Measurements from ENCODE around the gene SLC13A4.
"Not testable (repeated sequence)": the region's sequence is repeated elsewhere in the genome, so short reads cannot be mapped to it uniquely, and the experiment has no call there.

Gene SLC13A4, protein sequence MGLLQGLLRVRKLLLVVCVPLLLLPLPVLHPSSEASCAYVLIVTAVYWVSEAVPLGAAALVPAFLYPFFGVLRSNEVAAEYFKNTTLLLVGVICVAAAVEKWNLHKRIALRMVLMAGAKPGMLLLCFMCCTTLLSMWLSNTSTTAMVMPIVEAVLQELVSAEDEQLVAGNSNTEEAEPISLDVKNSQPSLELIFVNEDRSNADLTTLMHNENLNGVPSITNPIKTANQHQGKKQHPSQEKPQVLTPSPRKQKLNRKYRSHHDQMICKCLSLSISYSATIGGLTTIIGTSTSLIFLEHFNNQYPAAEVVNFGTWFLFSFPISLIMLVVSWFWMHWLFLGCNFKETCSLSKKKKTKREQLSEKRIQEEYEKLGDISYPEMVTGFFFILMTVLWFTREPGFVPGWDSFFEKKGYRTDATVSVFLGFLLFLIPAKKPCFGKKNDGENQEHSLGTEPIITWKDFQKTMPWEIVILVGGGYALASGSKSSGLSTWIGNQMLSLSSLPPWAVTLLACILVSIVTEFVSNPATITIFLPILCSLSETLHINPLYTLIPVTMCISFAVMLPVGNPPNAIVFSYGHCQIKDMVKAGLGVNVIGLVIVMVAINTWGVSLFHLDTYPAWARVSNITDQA

GRCh38 chr7:135728136-135728669 lies at the start of gene SLC13A4:
Gene SLC13A4, minus strand, starts transcription at chr7:135728186. Its CDS starts 690 bp downstream, at chr7:135727496.
- DNase-seq, result no peak

DNA sequence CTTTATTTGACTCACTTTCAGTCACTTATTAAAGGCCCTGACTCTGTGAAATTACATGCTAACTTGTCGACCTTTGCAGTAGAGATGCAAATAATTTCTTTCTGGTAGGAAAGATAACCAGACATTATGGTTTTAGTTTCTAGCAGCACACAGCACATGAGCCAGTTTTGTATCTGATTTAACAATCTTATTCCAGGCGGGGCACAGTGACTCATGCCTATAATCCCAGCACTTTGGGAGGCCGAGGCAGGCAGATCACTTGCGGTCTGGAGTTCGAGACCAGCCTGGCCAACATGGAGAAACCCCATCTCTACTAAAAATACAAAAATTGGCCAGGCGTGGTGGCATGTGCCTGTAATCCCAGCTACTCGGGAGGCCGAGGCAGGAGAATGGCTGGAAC lies 47.9 kb upstream of the SLC13A4 start:
- DNase-seq, result not testable (repeated sequence)

DNA sequence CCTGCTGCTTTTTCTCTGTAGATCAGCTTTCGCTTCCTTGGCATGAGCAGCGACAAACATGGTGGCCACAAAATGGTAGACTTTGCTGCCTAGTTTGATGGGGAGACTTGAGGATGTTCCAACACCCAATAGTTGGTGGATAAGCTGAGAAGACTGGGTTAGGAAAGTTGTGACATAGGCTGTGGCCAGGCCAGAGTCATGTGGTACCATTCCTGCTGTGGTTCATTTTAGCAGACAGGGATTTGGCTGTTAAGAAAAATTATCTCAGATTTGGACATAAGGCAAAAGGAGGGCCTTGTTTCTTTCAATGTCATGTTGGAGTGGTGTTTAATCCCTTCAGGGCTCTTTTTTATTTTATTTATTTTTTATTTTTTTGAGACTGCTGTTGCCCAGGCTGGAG lies 47.2 kb upstream of the SLC13A4 start:
- DNase-seq, result no peak

GRCh38 chr7:135774284-135774683 lies 46.3 kb upstream of the SLC13A4 start:
- DNase-seq, result peak; percentile 67

DNA sequence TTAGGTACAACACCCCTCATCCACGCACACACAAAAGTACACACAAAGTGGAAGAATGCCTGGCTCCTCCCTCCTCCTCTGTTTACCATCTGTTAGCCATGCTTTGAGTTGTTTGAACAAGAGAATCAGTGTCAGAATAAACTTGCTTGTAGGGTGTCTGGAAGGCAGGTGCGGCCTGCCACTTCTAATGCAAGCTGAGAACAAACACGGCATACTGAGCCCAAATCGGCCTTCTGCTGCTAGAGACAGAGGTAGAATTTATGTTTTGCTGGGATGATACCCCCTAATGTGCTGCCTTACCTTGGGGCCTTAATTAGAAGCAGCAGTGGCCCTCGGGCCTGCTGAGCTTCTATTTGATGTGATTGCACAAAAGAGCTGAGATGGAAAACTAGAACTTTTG lies 45.5 kb upstream of the SLC13A4 start:
- DNase-seq, result peak; percentile 24

GRCh38 chr7:135772639-135773222 lies 44.7 kb upstream of the SLC13A4 start:
- no peak for DNase-seq

GRCh38 chr7:135771961-135772638 lies 44.1 kb upstream of the SLC13A4 start:
- DNase-seq, result no peak

- DNase-seq, result no peak
Measured at GRCh38 chr7:135771051-135771450, 43.1 kb upstream of the SLC13A4 start.

DNA sequence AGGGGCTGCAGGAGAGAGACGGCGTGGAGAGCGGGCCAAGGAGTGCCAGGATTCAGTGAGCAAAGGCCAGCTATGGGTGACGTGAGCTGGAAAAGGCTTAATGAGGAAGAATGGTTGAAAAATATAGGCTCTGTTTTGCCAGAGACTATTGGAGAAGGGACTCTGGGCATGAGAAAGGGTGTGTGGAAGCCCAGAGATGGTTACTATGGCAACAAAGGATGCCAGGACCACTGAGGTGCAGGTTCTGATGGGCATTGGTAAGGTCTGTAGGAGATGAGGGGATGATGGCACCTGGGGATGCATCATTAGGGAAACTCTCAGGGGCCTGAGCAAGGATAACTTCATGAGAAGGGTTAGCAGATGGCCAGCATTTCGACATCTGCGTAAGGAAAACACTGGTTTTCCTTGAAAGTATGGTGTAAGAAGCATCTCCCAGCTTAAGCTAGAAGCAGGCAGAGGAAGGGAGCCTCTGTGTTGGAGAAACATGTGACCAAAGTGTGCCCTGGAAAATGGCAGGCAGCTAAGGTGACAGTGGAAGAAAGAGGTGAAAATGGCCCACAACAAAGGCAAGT lies 42.2 kb upstream of the SLC13A4 start:
- no peak for DNase-seq

DNA sequence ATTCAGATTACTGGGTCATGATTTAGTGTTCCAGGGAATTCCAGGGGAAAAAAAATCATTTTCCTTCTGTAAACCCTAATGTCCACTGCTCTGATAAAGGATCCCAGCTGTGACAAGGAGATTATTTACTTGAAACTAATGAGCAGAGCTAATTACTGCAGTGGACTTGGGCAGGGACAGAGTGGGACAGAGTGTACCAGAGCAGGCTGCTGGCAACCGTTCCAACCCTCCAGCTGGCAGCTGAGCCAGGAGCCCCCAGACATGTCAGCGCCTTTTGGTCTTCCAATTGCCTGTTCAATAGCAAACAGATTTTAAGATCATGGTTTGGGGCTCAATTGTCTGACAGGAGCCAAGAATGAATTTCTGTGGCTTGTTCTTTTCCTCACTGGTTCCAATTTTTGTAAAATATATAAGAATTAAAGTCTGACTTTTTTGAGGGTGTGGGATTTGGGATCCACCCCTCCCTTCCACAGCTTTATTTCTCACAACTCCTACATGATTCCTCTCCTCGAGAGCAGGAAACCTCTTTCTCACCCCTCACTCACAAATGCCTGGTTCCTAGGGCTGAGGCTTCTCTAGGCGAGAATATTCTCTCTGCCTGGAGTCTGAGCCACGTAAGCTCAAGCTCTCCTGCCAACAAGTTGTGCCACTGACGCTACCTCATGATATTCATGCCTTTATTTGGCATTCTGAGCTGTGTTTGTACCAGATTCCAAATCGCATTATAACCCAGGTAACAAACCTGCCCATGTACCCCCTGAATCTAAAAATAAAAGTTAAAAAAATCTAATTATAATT lies 41.2 kb upstream of the SLC13A4 start:
- peak; percentile 22 for DNase-seq

DNA sequence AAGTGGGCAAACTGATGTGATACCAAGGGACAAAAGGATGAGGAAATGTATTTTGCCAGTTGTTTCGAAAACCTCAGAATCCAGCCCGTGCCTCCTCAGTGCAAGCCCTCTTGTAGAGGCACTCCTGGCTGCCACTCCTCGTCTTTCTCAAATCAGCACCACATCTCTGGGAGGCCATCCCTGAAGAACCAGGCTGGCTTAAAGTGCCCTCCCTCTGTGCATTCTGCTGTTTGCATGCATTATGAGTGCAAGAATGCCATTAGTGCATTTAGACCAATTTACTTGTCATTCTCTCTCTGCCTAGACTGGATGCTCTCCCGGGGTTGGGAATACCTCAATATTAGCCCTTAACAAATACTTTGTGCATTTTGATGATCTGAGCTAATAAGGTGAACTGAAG lies 40.5 kb upstream of the SLC13A4 start:
- DNase-seq, result no peak

GRCh38 chr7:135768064-135768463 lies 40.1 kb upstream of the SLC13A4 start:
- DNase-seq, result no peak

GRCh38 chr7:135763261-135763660 lies 35.3 kb upstream of the SLC13A4 start:
- DNase-seq, result no peak

GRCh38 chr7:135761751-135762488 lies 33.9 kb upstream of the SLC13A4 start:
- DNase-seq, result no peak

DNA sequence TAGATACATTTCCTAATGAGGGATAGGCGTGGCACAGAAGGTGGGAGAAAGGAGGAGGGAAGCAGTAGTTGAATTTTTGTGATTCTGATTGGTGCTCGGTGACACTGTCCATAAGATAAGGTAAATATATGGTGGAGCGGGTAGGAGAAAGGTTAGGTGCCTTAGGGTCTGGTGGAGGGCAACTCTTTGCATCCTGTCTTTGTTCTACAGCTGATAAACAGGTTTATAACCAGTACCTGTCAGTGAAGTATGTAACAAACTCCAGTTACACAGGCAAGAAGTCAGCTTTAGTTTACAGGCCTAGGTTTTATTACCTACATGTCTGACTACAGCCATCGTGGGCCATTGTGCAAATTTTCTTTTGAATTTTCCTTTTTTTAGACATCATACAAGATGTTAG lies 31.5 kb upstream of the SLC13A4 start:
- DNase-seq, result no peak

- DNase-seq, result no peak
Measured at GRCh38 chr7:135758531-135758932, 30.5 kb upstream of the SLC13A4 start.

DNA sequence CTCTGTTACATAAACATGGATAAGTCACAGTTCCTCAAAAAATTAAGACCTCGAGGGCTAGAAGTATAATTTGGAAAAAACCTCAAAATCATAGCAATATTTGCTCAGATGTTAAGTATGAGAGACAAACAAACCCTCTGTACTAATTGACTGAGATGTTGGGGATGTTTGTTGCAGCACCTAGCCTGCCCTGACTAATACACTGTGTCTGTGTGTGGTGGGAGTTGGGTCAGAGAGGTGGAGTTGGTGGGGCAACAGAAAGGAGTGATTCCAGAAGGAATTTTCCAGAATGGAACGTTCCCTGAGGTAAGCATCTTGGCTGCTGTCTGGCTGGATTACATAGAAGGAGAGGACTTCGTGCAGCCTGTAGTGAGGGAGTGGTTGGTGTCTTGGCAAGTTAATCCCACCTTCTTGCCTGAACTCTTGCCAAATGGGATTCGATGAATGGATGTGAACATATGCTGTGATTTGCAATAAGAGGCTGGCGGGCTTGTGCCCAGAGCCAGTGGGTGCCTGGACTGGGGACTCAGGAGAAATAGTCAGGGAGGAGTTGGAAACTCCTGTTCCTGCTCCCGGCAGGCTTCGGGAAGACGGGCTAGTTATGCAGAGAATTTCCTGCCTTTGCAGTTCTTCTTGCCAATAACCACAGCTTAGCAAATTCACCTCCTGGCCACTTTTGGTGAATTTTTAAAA lies 29.9 kb upstream of the SLC13A4 start:
- peak; percentile 93 for DNase-seq

GRCh38 chr7:135756191-135756590 lies 28.2 kb upstream of the SLC13A4 start:
- no peak for DNase-seq

DNA sequence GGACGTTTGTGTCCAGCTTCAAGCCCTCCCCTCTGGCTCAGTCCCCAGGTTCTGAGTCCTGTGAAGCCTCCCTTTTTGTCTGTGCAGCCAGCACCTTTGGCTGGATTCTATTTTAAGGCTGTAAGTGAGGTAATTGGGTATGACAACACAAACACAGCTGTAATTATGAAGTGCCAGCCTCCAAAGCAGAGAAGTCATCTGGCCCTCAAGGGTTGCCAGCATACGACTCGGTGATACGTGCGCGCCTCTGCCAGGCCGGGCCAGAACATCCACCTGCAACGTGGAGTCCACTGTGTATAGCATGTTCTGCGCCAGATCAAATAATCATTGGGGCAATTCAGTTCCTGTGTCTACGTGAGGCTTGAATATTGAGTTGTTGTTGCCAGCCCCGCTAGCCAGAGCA lies 27.4 kb upstream of the SLC13A4 start:
- peak; percentile 67 for DNase-seq

GRCh38 chr7:135753616-135754413 lies 25.8 kb upstream of the SLC13A4 start:
- no peak for DNase-seq

Measured in NCI-H446 treated with DMSO at 0.1 percent for 48 hours (cell line).